ENCODE results near the gene UBE3A. TPM values are rescaled to one million over a fixed set of nuclear protein-coding genes. Genes with fewer than 3 reads are reported as not detected.

Gene UBE3A
- total RNA-seq, 1 experiment from 2014 or later: 39.3 TPM

DNA sequence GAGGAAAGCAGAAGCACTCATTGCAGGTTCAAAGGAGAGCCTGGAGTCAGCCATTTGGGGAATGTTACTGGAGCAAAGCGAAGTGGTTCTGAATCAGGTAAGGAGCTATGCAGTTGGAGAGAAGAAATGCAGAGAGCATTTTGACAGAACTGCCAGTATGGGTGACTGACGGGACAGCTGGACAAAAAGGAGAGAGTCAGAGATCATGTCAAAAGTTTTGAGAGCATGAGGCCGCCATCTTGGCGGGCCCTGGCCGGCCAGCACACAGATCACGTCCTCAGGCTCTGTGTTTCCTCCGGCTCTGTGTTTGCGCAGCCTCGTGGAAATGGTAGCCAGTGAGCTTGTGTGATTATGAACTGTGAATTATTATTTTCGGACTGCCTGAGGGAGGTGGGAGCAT, 29.8 kb upstream of the UBE3A start:
- no TSS peak for BruUV-seq (replicated peaks)
- CTCF ChIA-PET: no interaction called here

DNA sequence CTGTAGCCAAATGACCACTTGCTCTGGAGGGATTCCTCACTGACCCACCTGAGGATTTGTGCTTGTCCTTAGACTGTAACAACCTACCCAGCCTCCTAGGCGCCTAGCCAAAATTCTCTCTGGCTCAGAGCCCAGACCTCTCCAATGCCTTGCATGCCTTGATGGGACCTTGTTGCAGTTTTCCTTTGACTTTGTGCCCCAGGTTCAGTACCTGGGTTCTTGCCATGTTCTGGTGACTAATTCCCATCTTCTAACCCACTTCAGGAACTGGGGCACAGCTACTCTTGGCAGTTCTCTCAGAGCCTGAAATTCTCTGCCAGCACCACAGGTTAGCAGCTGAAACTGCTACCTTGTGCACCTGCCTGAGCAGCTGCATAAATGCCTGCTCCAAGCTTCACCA, 27.0 kb upstream of the UBE3A start:
- Mint-ChIP-seq H3K36me3 (ENCODE audit: insufficient read depth, unreplicated experiment) (no peaks in the 10 kb centered on the region), H3K4me1 (ENCODE audit: low read depth, unreplicated experiment) (no peaks in the 10 kb centered on the region), H3K27ac (ENCODE audit: unreplicated experiment) (no peak overlapping the region), H3K27me3 (ENCODE audit: unreplicated experiment) (no peaks in the 10 kb centered on the region), H3K4me3 (ENCODE audit: low read depth, unreplicated experiment) (no peak overlapping the region), H3K9me3 (ENCODE audit: low read depth, unreplicated experiment) (no peaks in the 10 kb centered on the region)
- no peak for DNase-seq
- intact Hi-C loops (cut with micrococcal nuclease; ENCODE audit: unreplicated experiment): no loop called here
- TF ChIP-seq, protein P1, sequence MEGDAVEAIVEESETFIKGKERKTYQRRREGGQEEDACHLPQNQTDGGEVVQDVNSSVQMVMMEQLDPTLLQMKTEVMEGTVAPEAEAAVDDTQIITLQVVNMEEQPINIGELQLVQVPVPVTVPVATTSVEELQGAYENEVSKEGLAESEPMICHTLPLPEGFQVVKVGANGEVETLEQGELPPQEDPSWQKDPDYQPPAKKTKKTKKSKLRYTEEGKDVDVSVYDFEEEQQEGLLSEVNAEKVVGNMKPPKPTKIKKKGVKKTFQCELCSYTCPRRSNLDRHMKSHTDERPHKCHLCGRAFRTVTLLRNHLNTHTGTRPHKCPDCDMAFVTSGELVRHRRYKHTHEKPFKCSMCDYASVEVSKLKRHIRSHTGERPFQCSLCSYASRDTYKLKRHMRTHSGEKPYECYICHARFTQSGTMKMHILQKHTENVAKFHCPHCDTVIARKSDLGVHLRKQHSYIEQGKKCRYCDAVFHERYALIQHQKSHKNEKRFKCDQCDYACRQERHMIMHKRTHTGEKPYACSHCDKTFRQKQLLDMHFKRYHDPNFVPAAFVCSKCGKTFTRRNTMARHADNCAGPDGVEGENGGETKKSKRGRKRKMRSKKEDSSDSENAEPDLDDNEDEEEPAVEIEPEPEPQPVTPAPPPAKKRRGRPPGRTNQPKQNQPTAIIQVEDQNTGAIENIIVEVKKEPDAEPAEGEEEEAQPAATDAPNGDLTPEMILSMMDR (IDR thresholded peaks at IDR 0.05; ENCODE audit: unreplicated experiment): no peak
- CTCF ChIA-PET: no interaction called here
- no TSS peak for BruUV-seq (replicated peaks)

More for the DNA sequence above, 29.8 kb upstream of the UBE3A start:
- TF ChIP-seq, protein P1 (IDR thresholded peaks at IDR 0.05; ENCODE audit: unreplicated experiment): no peak
- H3K9me3 Mint-ChIP-seq (ENCODE audit: low read depth, unreplicated experiment): no peaks in the 10 kb centered on the region
- H3K4me1 Mint-ChIP-seq (ENCODE audit: low read depth, unreplicated experiment): no peaks in the 10 kb centered on the region
- H3K4me3 Mint-ChIP-seq (ENCODE audit: low read depth, unreplicated experiment): no peak overlapping the region
- intact Hi-C loops (cut with micrococcal nuclease; ENCODE audit: unreplicated experiment): no loop called here
- DNase-seq: no peak
- no peaks in the 10 kb centered on the region for H3K27me3 Mint-ChIP-seq (ENCODE audit: unreplicated experiment)
- no peaks in the 10 kb centered on the region for H3K36me3 Mint-ChIP-seq (ENCODE audit: insufficient read depth, unreplicated experiment)
- H3K27ac Mint-ChIP-seq (ENCODE audit: unreplicated experiment): no peak overlapping the region

DNA sequence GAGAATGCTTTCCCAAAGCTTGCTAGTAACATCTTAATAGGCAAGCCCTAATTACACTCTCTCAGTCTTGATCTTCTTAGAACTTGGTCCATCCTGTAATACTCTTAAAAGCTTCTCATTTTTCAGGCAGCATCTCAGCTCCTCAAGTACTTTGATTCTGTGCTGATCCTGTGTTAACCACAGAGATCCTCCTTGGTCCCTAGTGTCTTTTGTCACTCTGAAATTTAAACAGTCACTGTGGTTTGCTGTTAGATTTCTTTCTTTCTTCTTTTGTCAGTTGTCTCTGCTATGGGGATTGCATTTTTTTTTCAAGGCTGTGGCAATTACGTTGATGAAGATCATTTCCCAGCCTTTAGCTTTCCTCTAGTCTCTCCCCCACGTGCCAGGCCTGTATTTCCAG, 26.0 kb upstream of the UBE3A start:
- no peaks in the 10 kb centered on the region for H3K4me1 Mint-ChIP-seq (ENCODE audit: low read depth, unreplicated experiment)
- TF ChIP-seq, protein P1 (IDR thresholded peaks at IDR 0.05; ENCODE audit: unreplicated experiment): no peak
- CTCF ChIA-PET: no interaction called here
- H3K36me3 Mint-ChIP-seq (ENCODE audit: insufficient read depth, unreplicated experiment): no peaks in the 10 kb centered on the region
- no peaks in the 10 kb centered on the region for H3K9me3 Mint-ChIP-seq (ENCODE audit: low read depth, unreplicated experiment)
- H3K27ac Mint-ChIP-seq (ENCODE audit: unreplicated experiment): no peak overlapping the region
- BruUV-seq (replicated peaks): no TSS peak
- no peak for DNase-seq
- no peaks in the 10 kb centered on the region for H3K27me3 Mint-ChIP-seq (ENCODE audit: unreplicated experiment)
- intact Hi-C loops (cut with micrococcal nuclease; ENCODE audit: unreplicated experiment): no loop called here
- H3K4me3 Mint-ChIP-seq (ENCODE audit: low read depth, unreplicated experiment): no peak overlapping the region

DNA sequence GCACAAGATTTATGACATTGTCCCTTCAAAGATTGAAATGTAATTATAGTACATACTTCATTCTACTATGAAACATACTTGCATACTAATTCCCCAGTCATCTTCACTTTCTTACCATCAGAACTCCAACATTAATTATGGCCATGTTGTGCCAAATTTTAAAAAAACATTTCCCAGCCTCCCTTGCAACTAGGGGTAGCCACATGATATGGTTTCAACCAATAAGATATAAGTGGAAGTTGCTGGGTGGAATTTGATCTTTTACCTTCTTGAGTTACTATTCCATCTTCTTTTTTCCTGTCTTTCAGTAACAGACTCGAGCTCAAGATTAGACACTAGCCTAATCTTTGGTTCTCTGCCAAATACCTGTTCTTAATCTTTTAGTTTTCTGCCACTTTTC, 25.6 kb upstream of the UBE3A start:
- Mint-ChIP-seq H3K4me3 (ENCODE audit: low read depth, unreplicated experiment) (no peak overlapping the region), H3K9me3 (ENCODE audit: low read depth, unreplicated experiment) (no peaks in the 10 kb centered on the region), H3K27ac (ENCODE audit: unreplicated experiment) (no peak overlapping the region), H3K36me3 (ENCODE audit: insufficient read depth, unreplicated experiment) (no peaks in the 10 kb centered on the region), H3K27me3 (ENCODE audit: unreplicated experiment) (no peaks in the 10 kb centered on the region), H3K4me1 (ENCODE audit: low read depth, unreplicated experiment) (no peaks in the 10 kb centered on the region)
- CTCF ChIA-PET: no interaction called here
- TF ChIP-seq, protein P1 (IDR thresholded peaks at IDR 0.05; ENCODE audit: unreplicated experiment): no peak
- intact Hi-C loops (cut with micrococcal nuclease; ENCODE audit: unreplicated experiment): no loop called here
- no peak for DNase-seq
- no TSS peak for BruUV-seq (replicated peaks)

DNA sequence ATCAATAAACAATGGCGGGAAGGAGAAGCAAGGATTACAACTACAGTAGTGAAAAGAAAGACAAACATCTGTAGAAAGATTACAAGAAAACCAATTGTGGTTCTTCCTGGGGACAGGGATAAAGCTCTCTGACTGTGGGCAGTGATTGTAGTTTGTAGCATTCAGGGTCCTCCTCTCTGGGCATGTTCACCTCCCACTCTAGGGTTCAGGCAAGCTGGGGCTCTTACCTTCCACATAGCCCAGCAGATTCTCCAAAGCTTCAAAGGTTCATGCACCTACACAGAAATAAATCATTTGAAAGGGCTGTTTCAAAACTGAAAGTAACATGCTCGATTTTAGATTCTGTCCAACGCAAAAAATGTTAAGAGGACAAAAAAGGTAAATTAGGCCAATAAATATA, 17.4 kb upstream of the UBE3A start:
- Mint-ChIP-seq H3K27me3 (ENCODE audit: unreplicated experiment) (no peaks in the 10 kb centered on the region), H3K9me3 (ENCODE audit: low read depth, unreplicated experiment) (no peaks in the 10 kb centered on the region), H3K4me3 (ENCODE audit: low read depth, unreplicated experiment) (no peak overlapping the region), H3K36me3 (ENCODE audit: insufficient read depth, unreplicated experiment) (no peaks in the 10 kb centered on the region), H3K4me1 (ENCODE audit: low read depth, unreplicated experiment) (no peaks in the 10 kb centered on the region), H3K27ac (ENCODE audit: unreplicated experiment) (no peak overlapping the region)
- no TSS peak for BruUV-seq (replicated peaks)
- no peak for DNase-seq
- CTCF ChIA-PET: no interaction called here
- intact Hi-C loops (cut with micrococcal nuclease; ENCODE audit: unreplicated experiment): no loop called here
- TF ChIP-seq, protein P1 (IDR thresholded peaks at IDR 0.05; ENCODE audit: unreplicated experiment): no peak
